IPS-NIHi11 (cell line): Measurements from ENCODE around the gene CHMP6.

Source experiments
- DNase-seq: peaks from one replicate; pipeline ENCODE4 v3.0.0; 2012; ENCODE audit warnings: mixed read lengths, low spot score

Gene CHMP6

GRCh38 chr17:81043725-81044427 is 52.2 kb downstream of the CHMP6 start:
- peak; percentile 85 for DNase-seq

DNA sequence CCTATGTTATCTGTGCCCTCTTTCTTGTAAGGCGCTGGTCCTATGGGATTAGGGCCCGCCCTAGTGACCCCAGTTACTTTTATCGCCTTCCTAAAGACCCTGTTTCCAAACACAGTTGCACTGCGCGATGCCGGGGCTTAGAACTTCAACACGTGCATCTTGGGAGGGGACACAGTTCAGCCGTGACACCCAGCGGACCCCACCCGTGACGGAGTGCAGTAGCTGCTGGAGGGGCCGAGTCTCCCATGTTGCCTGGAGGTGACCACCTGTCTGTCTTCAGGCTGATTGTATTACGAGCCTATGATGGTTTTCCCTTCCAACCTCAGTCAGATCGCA is 52.8 kb downstream of the CHMP6 start:
- no peak for DNase-seq

- DNase-seq: no peak
Measured at GRCh38 chr17:81044764-81045589, 53.3 kb downstream of the CHMP6 start.

DNA sequence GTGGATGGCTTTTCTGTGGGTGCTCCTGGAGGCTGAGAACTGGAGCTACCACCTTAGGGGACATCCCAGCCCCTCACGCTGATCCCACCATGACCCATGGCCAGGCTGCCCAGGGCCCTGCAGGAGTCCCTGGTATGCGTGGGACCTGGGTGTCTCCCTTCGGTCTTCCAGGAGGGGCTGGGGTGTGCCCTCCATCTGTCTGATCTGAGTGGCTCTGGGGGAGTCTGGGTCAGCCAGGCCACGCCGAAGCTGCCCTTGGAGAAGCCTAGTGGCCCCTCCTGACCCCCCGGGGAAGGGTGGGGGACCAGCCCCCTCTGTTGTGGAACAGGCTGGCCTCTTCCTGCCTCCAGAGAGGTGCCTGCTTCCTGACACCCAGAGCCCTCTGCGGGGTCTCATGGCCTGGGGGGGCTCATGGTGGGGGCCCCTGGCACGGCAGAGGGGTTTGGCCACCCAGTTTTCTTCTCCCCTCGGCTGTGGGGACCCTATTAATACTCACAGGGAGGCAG is 54.0 kb downstream of the CHMP6 start:
- no peak for DNase-seq

GRCh38 chr17:81046132-81046769 is 54.6 kb downstream of the CHMP6 start:
- no peak for DNase-seq

DNA sequence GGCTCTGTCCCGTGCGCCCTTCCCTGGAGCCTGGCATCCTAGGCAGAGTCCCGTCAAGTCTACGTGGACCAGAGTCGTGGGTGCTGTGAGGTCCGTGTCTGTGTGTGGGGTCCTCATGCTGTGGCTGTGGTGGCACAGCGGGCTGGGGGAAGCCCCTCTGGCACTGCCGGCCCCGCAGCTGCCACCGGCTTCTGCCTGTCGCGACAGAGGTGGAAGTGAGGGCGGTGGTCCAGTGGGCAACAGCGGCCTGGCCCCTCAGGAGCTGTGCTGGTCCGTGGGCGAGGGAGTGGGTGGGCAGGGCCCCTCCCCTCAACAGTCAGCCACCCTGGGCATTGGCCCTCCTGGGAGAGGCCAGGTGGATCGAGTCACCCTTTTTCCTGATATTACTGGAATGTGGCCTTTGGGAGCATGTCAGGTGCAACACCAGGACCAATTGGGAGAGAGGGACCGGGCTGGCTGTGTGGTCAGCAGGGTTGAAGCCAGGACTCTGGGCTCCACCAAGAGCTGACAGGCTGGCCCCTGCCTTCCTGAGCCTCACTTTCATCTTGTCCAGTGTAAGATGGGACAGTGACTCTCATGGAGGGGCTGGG is 55.2 kb downstream of the CHMP6 start:
- DNase-seq: no peak

- DNase-seq: no peak
Measured at GRCh38 chr17:81048827-81049371, 57.3 kb downstream of the CHMP6 start.

DNA sequence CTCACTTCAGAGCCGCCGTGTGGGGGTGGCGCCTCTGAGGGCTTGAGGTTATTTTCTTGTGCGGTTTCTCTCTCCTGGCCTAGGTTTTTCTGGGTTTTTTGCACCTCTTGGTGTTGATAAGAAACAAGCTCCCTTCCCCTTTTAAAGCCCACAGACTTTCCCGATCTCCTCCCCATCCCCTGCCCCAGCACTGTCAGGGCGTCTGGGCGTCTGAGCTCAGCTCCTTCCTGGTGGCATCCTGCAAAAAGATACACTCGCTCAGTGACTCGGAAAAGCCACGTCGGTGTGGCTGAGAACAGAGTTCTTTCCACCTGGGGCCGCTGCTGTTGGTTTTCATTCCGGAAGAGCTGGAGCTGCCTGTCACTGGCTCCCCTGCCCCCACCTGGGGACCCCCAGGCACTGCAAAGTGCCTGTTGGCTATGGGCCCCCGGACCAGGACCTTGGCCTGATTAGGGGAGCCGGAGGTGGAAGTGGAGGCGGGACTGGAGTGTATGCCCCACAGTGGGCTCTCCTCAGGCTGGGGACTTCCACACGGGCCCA is 57.8 kb downstream of the CHMP6 start:
- no peak for DNase-seq
